Measurements from ENCODE around the gene EIF4ENIF1.
A peak's percentile ranks its signal among the peaks of the same experiment; 100 is the strongest.
"Not testable (repeated sequence)": the region's sequence is repeated elsewhere in the genome, so short reads cannot be mapped to it uniquely, and the experiment has no call there.

Gene EIF4ENIF1

DNA sequence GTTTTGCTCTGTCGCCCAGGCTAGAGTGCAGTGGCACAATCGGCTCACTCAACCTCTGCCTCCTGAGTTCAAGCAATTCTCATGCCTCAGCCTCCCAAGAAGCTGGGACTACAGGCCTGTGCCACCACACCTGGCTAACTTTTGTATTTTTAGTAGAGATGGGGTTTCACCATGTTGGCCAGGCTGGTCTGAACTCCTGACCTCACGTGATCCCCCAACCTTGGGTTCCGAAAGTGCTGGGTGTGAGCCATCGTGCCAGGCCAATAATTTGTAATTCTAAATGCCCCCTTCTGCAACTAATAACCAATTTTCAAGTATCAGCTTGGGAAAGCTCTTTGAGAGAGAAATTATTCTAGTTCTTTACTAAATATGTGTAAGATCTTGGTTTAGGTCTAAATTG lies 3.7 kb upstream of the EIF4ENIF1 start:
- not testable (repeated sequence) for DNase-seq (ENCODE audit: low spot score)

DNA sequence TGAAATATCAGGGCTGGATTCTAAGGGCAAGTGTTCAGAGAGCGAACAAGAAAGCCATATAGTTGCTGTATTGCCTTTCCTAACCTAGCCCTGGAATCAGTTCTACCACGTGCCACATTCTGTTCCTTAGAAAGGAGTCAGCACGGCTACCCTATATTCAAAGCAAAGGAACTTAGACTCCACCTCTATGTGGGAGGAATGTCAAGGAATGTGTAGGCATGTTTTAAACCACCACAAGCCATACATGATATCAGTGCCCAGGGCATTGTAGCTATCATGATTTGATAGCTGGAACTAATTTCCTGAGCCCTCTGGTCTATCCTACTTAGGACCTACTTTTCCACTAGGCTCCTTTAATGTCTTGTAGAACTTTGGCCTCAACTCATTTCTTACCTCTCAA lies 2.5 kb upstream of the EIF4ENIF1 start:
- no peak for DNase-seq (ENCODE audit: low spot score)

DNA sequence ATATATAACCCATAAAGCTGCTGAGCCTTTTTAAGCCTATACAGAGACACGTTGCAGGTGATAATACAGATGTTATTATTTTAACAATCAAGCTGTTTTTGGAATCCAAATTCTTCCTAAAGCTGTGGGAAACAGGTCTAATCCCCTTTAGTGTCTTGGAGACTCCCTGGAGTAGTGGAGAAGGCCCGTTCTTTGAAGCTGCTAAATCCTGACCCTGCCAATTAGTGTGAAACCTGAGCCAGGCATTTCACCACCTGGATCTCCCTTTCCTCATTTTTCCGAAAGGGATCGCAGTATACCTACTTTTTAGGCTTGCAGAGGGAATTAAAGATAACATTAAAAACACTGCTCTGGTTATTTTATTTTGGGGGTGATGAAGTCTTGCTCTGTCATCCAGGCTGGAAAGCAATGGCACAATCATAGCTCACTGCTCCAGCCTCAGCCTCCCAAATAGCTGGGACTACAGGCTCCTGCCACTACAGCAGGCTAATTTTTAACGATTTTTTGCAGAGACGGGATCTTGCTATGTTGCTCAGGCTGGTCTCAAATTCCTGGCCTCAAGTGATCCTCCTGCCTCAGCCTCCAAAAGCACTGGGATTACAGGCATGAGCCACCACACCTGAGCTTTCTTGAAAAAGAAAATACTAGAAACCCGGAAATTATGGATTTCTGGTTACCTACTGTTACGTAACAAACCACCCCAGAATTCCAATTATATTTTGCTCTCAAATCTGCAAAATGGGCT lies 1.7 kb upstream of the EIF4ENIF1 start:
- DNase-seq (ENCODE audit: low spot score): no peak

DNA sequence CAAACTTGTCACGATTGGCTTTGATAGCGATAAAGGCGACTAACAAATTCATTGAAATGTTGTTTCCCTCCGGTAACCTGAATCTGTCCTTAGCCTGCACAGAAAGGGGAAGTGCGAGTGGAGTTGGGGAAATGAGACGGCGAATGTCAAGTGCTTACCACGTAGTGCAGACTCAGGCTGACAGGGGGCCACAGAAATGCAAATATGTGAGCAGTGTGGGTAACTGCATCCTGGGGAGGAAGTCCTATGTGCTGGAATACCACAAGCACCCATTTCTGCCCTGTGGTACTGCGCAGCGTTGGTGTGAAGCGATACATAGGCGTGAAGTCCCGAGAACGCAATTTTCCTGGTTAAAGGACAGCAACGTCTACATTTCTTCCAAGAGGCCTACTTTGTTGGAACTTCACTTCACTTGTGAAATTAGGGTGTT lies 869 bp upstream of the EIF4ENIF1 start:
- DNase-seq (ENCODE audit: low spot score): peak; percentile 52

DNA sequence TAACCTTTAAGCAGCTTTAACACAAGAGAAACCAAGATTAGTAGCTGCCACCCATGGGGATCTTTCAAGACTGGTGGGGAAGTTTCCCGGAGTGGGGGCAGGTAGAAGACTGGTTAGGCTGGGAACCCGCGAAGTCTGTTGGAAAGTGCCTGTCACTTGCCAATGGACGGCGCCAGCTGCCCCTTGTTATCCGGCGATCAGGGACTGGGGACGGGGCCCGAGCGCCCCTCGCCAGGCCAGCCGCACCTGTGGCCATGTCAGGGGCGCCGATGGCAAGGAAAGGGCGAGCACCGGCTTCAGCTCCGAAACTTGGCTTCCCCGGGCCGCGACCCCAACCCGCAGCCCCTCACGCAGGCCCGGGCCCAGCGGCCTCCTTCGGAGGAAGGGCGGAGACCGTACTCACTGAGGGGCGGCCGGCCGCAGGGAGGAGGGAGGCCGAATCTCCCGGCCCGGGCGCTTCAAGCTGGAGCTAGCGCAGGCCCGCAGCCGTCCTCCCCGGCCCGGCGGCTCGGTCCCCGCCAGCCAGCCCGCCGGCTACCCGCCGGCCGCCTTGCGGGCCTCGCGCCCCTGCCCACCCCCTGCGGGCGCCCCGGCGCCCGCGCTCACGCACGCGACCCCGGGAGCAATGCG lies 539 bp downstream of the EIF4ENIF1 start:
- DNase-seq (ENCODE audit: low spot score): peak; percentile 68

DNA sequence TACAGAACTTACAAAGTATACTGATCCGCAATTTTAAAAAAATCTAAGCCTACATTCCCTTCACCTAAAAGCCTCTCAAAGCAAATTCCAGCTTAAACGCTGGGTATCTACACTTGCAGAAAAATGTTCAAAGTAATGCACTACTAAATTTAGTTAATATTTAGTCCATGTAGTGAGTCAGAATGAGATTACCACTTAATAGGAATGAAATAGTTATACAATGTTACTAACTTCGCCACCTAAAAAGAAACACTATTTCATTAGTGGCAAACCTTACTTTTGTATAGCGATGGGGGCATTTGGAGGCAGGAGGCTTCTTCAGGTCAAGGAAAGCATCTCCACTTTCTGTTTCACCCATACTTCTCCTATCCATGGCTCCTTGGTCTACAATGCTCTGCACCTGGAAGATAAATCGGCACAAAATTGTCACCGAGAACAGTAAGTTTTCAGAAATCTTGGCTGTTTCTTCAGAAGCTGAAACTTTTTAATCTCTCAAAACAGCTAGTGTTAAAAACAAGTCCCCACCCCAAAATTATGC lies 1.2 kb downstream of the EIF4ENIF1 start:
- DNase-seq (ENCODE audit: low spot score): no peak

DNA sequence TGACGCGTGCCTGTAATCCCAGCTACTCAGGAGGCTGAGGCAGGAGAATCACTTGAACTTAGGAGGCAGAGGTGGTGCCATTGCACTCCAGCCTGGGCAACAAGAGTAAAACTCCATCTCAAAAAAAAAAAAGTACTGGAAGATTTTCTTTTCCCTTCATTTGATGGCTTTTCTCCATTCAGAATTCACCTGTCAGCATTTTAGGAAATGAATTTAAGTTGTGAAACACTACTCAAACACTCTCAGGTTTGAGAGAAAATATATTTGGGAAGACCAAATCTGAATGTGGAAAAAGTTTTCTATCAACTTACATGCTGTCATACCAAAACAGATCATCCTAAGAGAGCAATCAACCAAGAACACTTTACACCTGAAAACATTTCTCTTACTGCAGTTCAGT lies 2.7 kb downstream of the EIF4ENIF1 start:
- DNase-seq (ENCODE audit: low spot score): no peak

DNA sequence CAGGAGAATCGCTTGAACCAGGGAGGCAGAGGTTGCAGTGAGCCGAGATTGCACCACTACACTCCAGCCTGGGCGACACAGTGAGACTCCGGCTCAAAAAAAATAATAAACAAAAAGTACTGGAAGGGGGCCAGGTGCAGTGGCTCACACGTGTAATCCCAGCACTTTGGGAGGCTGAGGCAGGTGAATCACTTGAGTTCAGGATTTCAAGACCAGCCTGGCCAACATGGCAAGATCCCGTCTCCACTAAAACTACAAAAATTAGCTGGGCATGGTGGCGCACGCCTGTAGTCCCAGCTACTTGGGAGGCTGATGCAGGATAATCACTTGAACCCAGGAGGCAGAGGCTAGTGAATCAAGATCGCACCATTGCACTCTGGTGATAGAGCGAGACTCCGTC lies 3.3 kb downstream of the EIF4ENIF1 start:
- not testable (repeated sequence) for DNase-seq (ENCODE audit: low spot score)

DNA sequence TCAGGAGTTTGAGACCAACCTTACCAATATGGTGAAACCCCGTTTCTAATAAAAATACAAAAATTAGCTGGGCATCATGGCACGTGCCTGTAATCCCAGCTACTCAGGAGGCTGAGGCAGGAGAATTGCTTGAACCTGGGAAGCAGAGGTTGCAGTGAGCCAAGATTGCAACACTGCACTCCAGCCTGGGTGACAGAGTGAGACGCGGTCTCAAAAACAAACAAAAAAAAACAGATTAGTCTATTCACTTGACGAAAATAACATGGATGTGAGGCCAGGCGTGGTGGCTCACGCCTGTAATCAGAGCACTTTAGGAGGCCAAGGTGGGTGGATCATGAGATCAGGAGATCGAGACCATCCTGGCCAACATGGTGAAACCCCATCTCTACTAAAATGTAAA lies 7.2 kb downstream of the EIF4ENIF1 start:
- not testable (repeated sequence) for DNase-seq (ENCODE audit: low spot score)

DNA sequence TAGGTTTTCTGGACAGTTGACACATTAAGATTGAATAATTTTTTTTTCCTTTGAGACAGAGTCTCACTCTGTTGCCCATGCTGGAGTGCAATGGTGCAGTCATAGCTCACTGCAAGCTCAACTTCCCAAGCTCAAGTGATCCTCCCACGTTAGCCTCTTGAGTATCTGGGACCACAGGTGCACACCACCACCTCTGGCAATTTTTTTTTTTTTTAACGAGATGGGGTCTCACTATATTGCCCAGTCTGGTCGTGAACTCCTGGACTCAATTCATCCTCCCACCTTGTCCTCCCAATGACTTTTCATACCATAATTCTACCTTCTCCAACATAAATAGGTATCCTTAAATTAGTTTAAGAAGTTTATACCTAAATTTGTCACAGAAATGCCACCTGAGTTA lies 8.5 kb downstream of the EIF4ENIF1 start:
- no peak for DNase-seq (ENCODE audit: low spot score)

DNA sequence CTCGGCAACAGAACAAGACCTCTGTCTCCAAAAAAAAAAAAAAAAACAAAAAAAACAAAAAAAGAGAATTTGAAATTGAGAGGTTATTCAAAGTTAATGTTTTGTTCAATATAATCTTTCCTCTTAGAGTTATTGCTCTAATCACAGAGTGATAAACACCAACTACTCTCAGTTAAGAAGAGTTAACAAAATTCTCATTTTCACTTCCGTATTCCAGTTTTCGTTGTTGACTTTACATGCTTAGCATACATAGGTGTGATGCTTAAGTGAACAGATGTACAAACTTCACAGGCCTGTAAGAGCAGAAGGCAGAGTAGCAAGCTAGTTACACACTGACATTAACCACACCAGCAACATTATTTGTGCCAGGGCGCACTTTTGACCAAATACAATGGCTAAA lies 12.3 kb downstream of the EIF4ENIF1 start:
- DNase-seq (ENCODE audit: low spot score): no peak

DNA sequence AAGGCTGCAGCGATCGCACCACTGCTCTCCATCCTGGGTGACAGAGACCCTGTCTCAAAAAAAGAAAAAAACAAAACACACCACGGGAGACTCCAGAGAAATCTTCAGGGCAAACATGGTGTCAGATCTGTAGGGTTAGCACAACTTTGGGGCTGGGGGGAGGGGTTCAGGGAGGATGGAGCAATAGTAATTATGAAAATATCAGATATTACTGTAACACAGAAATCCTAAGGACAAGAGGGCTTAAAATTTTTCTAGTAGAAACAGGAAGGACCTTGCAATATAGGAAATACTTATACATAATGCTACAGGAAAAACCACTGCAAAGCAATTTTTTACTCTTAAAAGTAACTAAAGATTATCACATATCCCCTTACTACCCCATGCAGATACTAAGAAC lies 13.8 kb downstream of the EIF4ENIF1 start:
- no peak for DNase-seq (ENCODE audit: low spot score)

DNA sequence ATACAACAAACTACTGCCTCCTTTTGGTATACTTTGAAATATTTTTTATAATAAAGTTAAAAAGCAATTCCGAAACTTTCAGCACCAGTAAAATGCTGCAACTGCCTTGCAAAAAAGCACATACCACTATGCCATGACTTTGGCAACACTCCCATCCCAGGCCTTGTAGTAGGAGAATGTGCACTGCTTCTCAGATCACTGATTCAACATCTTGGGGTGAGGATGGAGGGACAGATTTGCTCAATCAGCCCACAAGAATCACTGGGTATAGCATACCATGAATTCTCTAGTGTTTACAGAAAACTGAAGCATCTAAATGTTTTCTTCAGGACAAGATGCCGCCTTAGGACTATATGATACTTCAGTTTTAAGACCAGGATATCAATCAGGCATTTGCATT lies 14.9 kb downstream of the EIF4ENIF1 start:
- DNase-seq (ENCODE audit: low spot score): no peak

DNA sequence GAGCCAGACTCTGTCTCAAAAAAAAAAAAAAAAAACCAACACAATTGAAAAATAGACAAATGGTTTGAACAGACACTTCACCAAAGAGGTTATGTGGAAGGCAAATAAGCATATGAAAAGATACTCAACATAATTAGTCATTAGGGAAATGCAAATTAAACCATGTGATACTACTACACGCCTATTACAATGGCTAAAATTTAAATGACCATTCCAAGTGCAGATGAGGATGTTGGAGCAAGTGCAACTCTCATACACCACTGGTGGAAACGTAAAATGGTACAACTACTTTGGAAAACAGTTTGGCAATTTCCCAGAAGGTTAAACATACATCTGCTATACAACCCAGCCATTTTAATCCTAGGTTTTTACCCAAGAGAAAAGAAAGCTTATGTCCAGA lies 24.3 kb downstream of the EIF4ENIF1 start:
- no peak for DNase-seq (ENCODE audit: low spot score)

DNA sequence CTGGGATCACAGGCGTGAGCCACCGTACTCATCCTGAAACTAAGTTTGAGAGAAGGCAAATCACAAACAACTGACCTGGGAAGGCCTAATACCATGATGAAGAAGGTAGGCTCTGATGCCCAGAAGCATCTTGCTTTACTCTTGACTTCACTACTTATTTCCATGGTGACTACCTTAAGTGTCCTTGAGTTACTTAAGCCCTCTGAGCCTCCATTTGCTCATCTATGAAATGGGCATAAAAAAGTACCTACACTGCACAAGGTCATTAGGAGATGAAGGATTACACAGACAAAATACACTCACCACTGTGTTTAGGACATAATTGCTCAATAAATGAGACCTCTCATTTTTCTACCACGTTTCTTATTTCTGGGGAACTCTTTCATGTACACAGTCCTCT lies 27.9 kb downstream of the EIF4ENIF1 start:
- DNase-seq (ENCODE audit: low spot score): no peak

DNA sequence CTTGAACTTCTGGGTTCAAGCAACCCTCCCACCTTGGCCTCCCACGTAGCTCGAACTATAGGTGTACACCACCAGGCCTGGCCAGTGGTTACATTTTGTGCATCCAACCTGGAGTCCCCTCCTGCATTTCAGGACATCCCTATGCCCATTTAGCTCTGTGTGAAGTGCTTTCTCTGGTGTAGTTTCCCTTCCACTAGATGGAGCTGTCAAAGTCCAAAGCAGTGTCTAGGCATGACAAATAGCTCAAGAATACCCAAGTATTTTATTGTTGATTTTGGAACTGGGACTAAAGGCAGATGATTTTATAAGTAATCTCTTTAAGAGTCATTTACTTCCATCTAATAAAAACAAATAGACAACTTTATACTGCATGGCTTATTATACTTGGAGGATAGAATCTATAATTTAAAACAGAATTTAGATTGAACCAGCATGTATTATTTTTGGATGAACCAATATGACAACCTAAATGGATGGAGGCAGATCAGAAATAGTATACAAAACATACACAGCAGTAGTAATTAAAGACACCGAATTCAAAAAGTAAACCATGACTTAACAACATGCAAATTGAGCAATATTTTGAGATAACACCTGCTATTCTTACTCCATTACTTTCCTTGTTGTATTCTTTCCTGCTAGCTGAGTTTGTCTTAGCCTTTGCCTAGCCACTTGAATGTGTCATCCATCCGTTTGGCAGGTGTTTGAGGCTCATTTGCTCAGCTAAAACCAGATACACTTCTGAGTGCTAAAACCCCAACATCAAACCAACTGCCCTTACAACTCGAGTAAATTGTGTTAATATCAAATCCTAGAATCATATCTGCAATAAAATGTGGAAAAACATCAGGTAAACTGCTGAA lies 37.7 kb downstream of the EIF4ENIF1 start:
- no peak for DNase-seq (ENCODE audit: low spot score)

DNA sequence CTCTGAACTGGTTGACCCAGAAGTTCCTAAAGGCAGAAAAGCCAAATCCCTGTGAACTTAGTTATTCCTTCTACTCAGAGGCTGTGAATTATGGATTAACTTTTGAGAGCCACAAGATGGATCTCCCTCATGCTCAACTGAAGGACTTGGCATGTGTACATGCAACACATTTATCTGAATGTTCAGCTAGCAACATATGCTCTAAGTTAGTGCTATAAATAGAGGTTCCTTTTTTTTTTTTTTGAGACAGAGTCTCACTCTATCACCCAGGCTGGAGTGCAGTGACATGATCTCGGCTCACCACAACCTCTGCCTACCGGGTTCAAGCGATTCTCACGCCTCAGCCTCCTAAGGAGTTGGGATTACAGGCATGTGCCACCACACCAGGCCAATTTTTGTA lies 40.1 kb downstream of the EIF4ENIF1 start:
- no peak for DNase-seq (ENCODE audit: low spot score)

DNA sequence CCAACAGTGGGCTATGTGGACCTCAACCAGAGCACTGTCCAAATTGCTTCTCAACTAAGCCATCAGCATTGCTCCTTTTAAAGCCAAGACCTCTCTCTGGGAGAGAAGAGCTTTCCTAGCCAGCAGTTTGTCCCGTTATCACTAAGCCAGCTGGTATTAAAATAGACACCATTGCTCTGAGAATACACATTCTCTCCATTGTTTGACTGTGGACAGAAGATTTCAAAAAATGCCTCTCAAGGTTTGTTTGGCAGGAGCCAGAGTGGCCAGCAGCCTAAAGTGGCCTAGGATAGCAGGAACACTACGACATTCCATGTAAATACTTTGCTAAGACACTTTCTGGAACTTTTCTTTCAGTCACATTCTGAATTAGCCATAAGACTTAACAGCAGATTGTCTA lies 41.3 kb downstream of the EIF4ENIF1 start:
- no peak for DNase-seq (ENCODE audit: low spot score)

DNA sequence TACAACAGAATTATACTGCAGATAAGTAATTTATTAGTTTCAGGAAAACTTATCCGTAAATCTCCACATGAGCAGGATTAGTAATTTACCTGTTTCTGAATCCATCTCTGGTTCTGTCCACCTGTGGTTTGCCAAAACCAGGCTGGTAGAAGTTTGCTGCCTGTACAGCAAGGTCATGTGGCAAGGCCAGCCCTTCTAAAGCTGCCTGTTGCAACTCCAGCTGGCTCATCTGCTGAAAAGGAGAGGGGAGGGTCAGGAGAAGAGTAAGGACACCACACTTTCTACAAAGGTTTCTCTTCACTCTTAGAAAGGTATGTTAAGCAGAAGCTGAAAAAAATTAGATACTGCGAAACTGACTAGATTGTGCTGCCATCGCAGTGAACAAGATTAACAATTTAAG lies 42.3 kb downstream of the EIF4ENIF1 start:
- DNase-seq (ENCODE audit: low spot score): no peak

DNA sequence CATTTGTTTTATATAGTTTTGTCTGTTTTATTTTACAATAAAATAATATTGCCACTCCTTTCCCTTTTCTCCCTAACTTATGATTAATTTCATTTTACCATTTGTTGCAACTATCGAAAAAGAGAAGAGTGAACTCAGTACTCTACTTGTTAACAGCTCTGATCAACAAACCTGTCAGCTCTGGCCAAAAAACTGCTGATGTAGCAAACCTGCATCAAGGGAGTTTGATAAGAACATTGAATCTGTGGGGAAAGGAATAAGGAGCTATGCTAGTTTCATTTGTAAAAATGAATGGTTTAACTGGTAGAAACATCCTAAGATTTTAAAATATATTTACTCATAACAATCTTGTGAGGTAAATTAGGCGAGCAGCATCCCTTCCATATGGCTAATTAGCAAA lies 42.9 kb downstream of the EIF4ENIF1 start:
- no peak for DNase-seq (ENCODE audit: low spot score)

DNA sequence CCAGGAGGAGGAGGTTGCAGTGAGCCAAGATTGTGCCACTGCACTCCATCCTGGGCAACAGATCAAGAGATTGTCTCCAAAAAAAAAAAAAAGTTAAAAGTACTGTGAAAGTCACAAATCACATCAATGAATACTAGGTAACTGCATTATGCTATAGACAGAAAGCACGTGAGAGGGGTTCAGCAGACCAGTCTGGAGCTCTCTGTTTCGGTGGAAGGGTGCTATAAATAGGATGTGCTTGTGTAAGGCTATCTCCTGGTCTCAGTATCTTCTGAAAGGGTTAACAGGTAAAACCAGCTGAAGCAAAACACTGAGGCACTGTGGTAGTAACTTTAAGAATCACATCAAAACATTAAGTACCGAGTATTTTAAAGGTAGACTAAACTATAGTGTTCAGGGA lies 43.4 kb downstream of the EIF4ENIF1 start:
- no peak for DNase-seq (ENCODE audit: low spot score)

DNA sequence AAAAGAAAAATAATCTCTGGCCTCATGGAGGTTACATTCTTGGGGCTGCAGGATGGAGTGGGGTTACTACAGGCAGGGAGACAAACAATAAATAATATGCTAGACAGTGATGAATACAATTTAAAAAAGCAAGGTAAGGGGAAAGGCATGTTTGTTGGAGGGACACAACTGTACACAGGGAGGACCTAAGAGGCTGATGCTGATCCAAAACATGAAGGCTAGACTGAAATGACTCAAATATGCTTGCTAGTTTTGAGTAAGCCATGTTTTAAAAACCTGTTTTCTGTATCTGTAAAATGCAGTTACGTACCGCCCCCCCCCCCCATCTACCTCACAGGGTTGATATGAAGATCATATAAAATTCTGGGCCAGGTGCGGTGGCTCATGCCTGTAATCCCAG lies 44.0 kb downstream of the EIF4ENIF1 start:
- DNase-seq (ENCODE audit: low spot score): no peak

DNA sequence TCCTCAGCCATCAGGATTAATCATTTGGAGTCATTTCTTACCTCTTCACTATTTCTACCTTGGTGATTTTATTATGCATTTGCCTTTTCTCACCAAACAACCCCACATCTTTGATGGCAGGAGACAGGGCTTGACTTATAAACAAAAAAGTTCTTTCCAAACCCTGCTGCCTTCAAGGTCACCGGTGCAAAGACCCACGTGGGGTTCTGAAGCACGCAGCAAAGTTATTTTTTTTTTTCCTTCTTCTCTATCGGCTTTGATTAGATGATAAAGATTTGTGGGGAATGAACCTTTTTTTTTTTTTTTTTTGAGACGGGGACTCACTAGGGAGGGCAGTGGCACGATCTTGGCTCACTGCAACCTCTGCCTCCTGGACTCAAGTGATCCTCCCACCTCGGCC lies 46.1 kb downstream of the EIF4ENIF1 start:
- no peak for DNase-seq (ENCODE audit: low spot score)

Data from ecto neural progenitor cell (in vitro differentiated cells).